ENCODE data around the gene MDM1. TPM values are rescaled to one million over a fixed set of nuclear protein-coding genes. Genes with fewer than 3 reads are reported as not detected.

MDM1 gene
- total RNA-seq, 1 experiment from 2014 or later = 22.2 TPM

GRCh38 chr12:68345763-68346162 is 13.6 kb upstream of the MDM1 start:
- H3K9me3 Mint-ChIP-seq (ENCODE audit: unreplicated experiment) = peaks cover 10% of the 10 kb centered on the region
- Histone ChIP-seq H3K27me3 (replicated peaks; ENCODE audit: control insufficient read depth, insufficient read depth, low read length) (no peaks in the 10 kb centered on the region), H3K36me3 (ENCODE audit: control insufficient read depth, insufficient read depth, low read length) (no peaks in the 10 kb centered on the region), H3K9me3 (no peaks in the 10 kb centered on the region), H3K4me1 (peaks cover 39% of the 10 kb centered on the region), H3K4me3 (ENCODE audit: low read depth, low read length) (no peak overlapping the region)
- BruUV-seq (replicated peaks) = no TSS peak
- H3K4me1 Mint-ChIP-seq (ENCODE audit: low read depth, unreplicated experiment) = peaks cover 42% of the 10 kb centered on the region
- no peak for TF ChIP-seq CTCF (IDR thresholded peaks at IDR 0.05; ENCODE audit: insufficient read depth in 1 of 2, low read depth in 1 of 2, low read length in 1 of 2, severe bottlenecking in 1 of 2, unreplicated experiment in 1 of 2)
- H3K27me3 Mint-ChIP-seq (ENCODE audit: insufficient read depth, unreplicated experiment) = no peaks in the 10 kb centered on the region
- H3K36me3 Mint-ChIP-seq (ENCODE audit: insufficient read depth, unreplicated experiment) = no peaks in the 10 kb centered on the region
- H3K4me3 Mint-ChIP-seq (ENCODE audit: unreplicated experiment) = no peak overlapping the region
- POLR2A ChIA-PET = no interaction called here
- no peak for DNase-seq
- intact Hi-C loops (cut with micrococcal nuclease; ENCODE audit: unreplicated experiment) = no loop called here
- peak overlapping the region; percentile 14 for H3K27ac Mint-ChIP-seq (ENCODE audit: unreplicated experiment)
- CTCF ChIA-PET = no interaction called here

GRCh38 chr12:68344126-68344525 is 12.0 kb upstream of the MDM1 start:
- intact Hi-C loops (cut with micrococcal nuclease; ENCODE audit: unreplicated experiment) = loop anchor here (1.0 kb wide), 1 partner anchor 12 kb away; the partner anchor contains the start of gene MDM1
- POLR2A ChIA-PET = no interaction called here
- no peaks in the 10 kb centered on the region for H3K36me3 ChIP-seq (ENCODE audit: control insufficient read depth, insufficient read depth, low read length)
- H3K4me3 ChIP-seq (ENCODE audit: low read depth, low read length) = no peak overlapping the region
- H3K27ac Mint-ChIP-seq (ENCODE audit: unreplicated experiment) = peak overlapping the region; percentile 20
- peaks cover 39% of the 10 kb centered on the region for H3K4me1 ChIP-seq
- TF ChIP-seq CTCF (IDR thresholded peaks at IDR 0.05; ENCODE audit: insufficient read depth in 1 of 2, low read depth in 1 of 2, low read length in 1 of 2, severe bottlenecking in 1 of 2, unreplicated experiment in 1 of 2) = no peak
- DNase-seq = peak; percentile 51 to 67
- H3K27me3 ChIP-seq (replicated peaks; ENCODE audit: control insufficient read depth, insufficient read depth, low read length) = no peaks in the 10 kb centered on the region
- peak overlapping the region; percentile 1 for H3K4me3 Mint-ChIP-seq (ENCODE audit: unreplicated experiment)
- H3K9me3 Mint-ChIP-seq (ENCODE audit: unreplicated experiment) = peaks cover 10% of the 10 kb centered on the region
- H3K27me3 Mint-ChIP-seq (ENCODE audit: insufficient read depth, unreplicated experiment) = no peaks in the 10 kb centered on the region
- no TSS peak for BruUV-seq (replicated peaks)
- CTCF ChIA-PET = no interaction called here
- H3K9me3 ChIP-seq = no peaks in the 10 kb centered on the region
- peaks cover 48% of the 10 kb centered on the region for H3K4me1 Mint-ChIP-seq (ENCODE audit: low read depth, unreplicated experiment)
- no peaks in the 10 kb centered on the region for H3K36me3 Mint-ChIP-seq (ENCODE audit: insufficient read depth, unreplicated experiment)

- H3K4me3 ChIP-seq (ENCODE audit: low read depth, low read length) = no peak overlapping the region
- no peak for DNase-seq
- CTCF ChIA-PET = no interaction called here
- Mint-ChIP-seq H3K27me3 (ENCODE audit: insufficient read depth, unreplicated experiment) (no peaks in the 10 kb centered on the region), H3K27ac (ENCODE audit: unreplicated experiment) (peak overlapping the region; percentile 24), H3K4me3 (ENCODE audit: unreplicated experiment) (peak overlapping the region; percentile 12), H3K36me3 (ENCODE audit: insufficient read depth, unreplicated experiment) (no peaks in the 10 kb centered on the region), H3K9me3 (ENCODE audit: unreplicated experiment) (peaks cover 10% of the 10 kb centered on the region), H3K4me1 (ENCODE audit: low read depth, unreplicated experiment) (peaks cover 48% of the 10 kb centered on the region)
- peaks cover 39% of the 10 kb centered on the region for H3K4me1 ChIP-seq
- TF ChIP-seq CTCF (IDR thresholded peaks at IDR 0.05; ENCODE audit: insufficient read depth in 1 of 2, low read depth in 1 of 2, low read length in 1 of 2, severe bottlenecking in 1 of 2, unreplicated experiment in 1 of 2) = no peak
- POLR2A ChIA-PET = no interaction called here
- H3K27me3 ChIP-seq (replicated peaks; ENCODE audit: control insufficient read depth, insufficient read depth, low read length) = no peaks in the 10 kb centered on the region
- no peaks in the 10 kb centered on the region for H3K36me3 ChIP-seq (ENCODE audit: control insufficient read depth, insufficient read depth, low read length)
- intact Hi-C loops (cut with micrococcal nuclease; ENCODE audit: unreplicated experiment) = no loop called here
- no TSS peak for BruUV-seq (replicated peaks)
- H3K9me3 ChIP-seq = no peaks in the 10 kb centered on the region
These were observed 10.8 kb upstream of the MDM1 start for GRCh38 chr12:68342966-68343365.
